A549 (cell line): Measurements from ENCODE around the gene ZNF644. TPM values are rescaled to one million over a fixed set of nuclear protein-coding genes. Genes with fewer than 3 reads are reported as not detected.

ENCODE experiments used
- ATAC-seq, 2 experiments: fragments of 200-7000 bp in 1 of 2; fragments of >200 bp in 1 of 2; cut with Nextera tagmentation in 1 of 2; cut with Tn5 transposase in 1 of 2; 3 replicates each; pipeline versions ENCODE4 v1.8.0 to v1.9.1; 2018 to 2020; ENCODE audit warnings: mild to moderate bottlenecking in 1 of 2, moderate library complexity in 1 of 2
- CTCF ChIA-PET: fragments of 300-600 bp; sonication (Branson Sonifier 250); formaldehyde crosslinking; extraction: SDS; loops from one replicate; lab custom pipeline; 2021; ENCODE audit warnings: antibody characterized with exemption, inconsistent platforms; lab: Yijun Ruan, JAX
- POLR2A ChIA-PET: fragments of 350-600 bp; formaldehyde crosslinking; extraction: SDS; loops from one replicate; lab custom pipeline; 2021; ENCODE audit warnings: antibody characterized with exemption, inconsistent platforms; lab: Yijun Ruan, JAX
- DNase-seq, 2 experiments: peaks; one replicate each; pipeline versions ENCODE4 v3.0.0 to v3.0.0-alpha.2; 2011 to 2016; ENCODE audit warnings: low read depth in 1 of 2, low spot score in 1 of 2
- FAIRE-seq: peaks from 2 replicates; lab custom pipeline; 2011; peaks lifted over from hg19 to GRCh38; lab: Jason Lieb, UNC
- H3K27ac ChIP-seq, 2 experiments: fragments of >200 bp; sonication (Bioruptor Twin); formaldehyde crosslinking; 3 replicates each; pipeline ENCODE4 v1.5.1; 2016 to 2017
- H3K4me1 ChIP-seq: fragments of >200 bp; sonication (Bioruptor Twin); formaldehyde crosslinking; 3 replicates; pipeline ENCODE4 v1.6.1; 2016
- H3K4me2 ChIP-seq: fragments of >200 bp; sonication (Bioruptor Twin); formaldehyde crosslinking; 3 replicates; pipeline ENCODE4 v1.6.1; 2016
- H3K4me3 ChIP-seq: fragments of >200 bp; sonication (Bioruptor Twin); formaldehyde crosslinking; 3 replicates; pipeline ENCODE4 v1.5.1; 2016
- H3K9me3 ChIP-seq: fragments of >200 bp; sonication (Bioruptor Twin); formaldehyde crosslinking; 3 replicates; pipeline ENCODE4 v1.6.1; 2016
- BHLHE40 ChIP-seq: IDR thresholded peaks from 2 replicates; pipeline ENCODE4 v1.6.1; 2012; ENCODE audit warnings: low read depth, low read length, inconsistent platforms
- CBX2 ChIP-seq: fragments of 200-600 bp; sonication (generic); IDR thresholded peaks from 2 replicates; pipeline ENCODE4 v1.6.1; 2016; ENCODE audit warnings: low read depth, mild to moderate bottlenecking, borderline replicate concordance
- CEBPB ChIP-seq, 2 experiments: fragments of >200 bp in 1 of 2; sonication (Bioruptor Twin) in 1 of 2; formaldehyde crosslinking in 1 of 2; IDR thresholded peaks; 2 replicates each; pipeline ENCODE4 v1.6.1; 2012 to 2016
- CHD2 ChIP-seq: fragments of 150-350 bp; IDR thresholded peaks from 2 replicates; pipeline ENCODE4 v1.6.1; 2014; ENCODE audit warnings: low read length; ENCODE audit not compliant: partially characterized antibody
- EHF ChIP-seq: fragments of 250-450 bp; sonication (Bioruptor Pico); IDR thresholded peaks from 2 replicates; pipeline ENCODE4 v1.5.0; 2020; ENCODE audit warnings: mild to moderate bottlenecking
- ESRRA ChIP-seq: fragments of 150-350 bp; IDR thresholded peaks from 2 replicates; pipeline ENCODE4 v1.6.1; 2014; ENCODE audit warnings: mild to moderate bottlenecking, low read length, borderline replicate concordance
- FOSL2 ChIP-seq, 2 experiments: fragments of 450-650 bp in 1 of 2; fragments of >200 bp in 1 of 2; sonication (Bioruptor Twin) in 1 of 2; formaldehyde crosslinking; IDR thresholded peaks; 2 replicates each; pipeline versions ENCODE4 v1.5.0 to v1.6.1; 2016 to 2020; ENCODE audit warnings: mild to moderate bottlenecking in 1 of 2, moderate library complexity in 1 of 2
- FOXS1 ChIP-seq: fragments of 250-450 bp; sonication (Bioruptor Pico); IDR thresholded peaks from 2 replicates; pipeline ENCODE4 v1.5.0; 2020; ENCODE audit warnings: mild to moderate bottlenecking, moderate library complexity
- GATA3 ChIP-seq: IDR thresholded peaks from 2 replicates; pipeline ENCODE4 v1.6.1; 2012; ENCODE audit warnings: borderline replicate concordance
- HEYL ChIP-seq: fragments of 250-450 bp; sonication (Bioruptor Pico); IDR thresholded peaks from 2 replicates; pipeline ENCODE4 v1.8.0; 2021; ENCODE audit warnings: mild to moderate bottlenecking, moderate library complexity
- JUNB ChIP-seq: fragments of >200 bp; sonication (Bioruptor Twin); formaldehyde crosslinking; IDR thresholded peaks from 2 replicates; pipeline ENCODE4 v1.6.1; 2016
- MAFK ChIP-seq: fragments of 450-650 bp; IDR thresholded peaks from 2 replicates; pipeline ENCODE4 v1.6.1; 2014; ENCODE audit not compliant: partially characterized antibody
- NR3C1 ChIP-seq: fragments of >200 bp; sonication (Bioruptor Twin); formaldehyde crosslinking; IDR thresholded peaks from 3 replicates; pipeline ENCODE4 v1.6.1; 2017
- POLR2A ChIP-seq: IDR thresholded peaks from 2 replicates; pipeline ENCODE4 v1.6.1; 2012; ENCODE audit warnings: mild to moderate bottlenecking, low read length
- RNF2 ChIP-seq: fragments of 200-600 bp; sonication (generic); IDR thresholded peaks from 2 replicates; pipeline ENCODE4 v1.6.1; 2016; ENCODE audit warnings: low read depth, mild to moderate bottlenecking, antibody characterized with exemption, moderate library complexity, borderline replicate concordance
- TP53 ChIP-seq: fragments of 250-450 bp; sonication (Bioruptor Pico); IDR thresholded peaks from 2 replicates; pipeline ENCODE4 v1.5.0; 2021; ENCODE audit warnings: mild to moderate bottlenecking, moderate library complexity
- WGBS: methylation state at CpG from one replicate; pipeline ENCODE4 v1.1.6; 2017; ENCODE audit errors: missing lambda C conversion rate; 5-methylcytosine and 5-hydroxymethylcytosine counted together
- polyA plus RNA-seq, 4 experiments: library from polyadenylated mRNA; depleted of rRNA in 3 of 4; stranded (reverse); fragments of >200 nt; fragmentation: RNase III in 1 of 4; extraction: RNeasy Plus Mini Kit Qiagen cat#74134 plus additional on column Dnase treatment in 1 of 4; gene quantifications; 2 replicates in 3 of 4; 3 replicates in 1 of 4; pipeline ENCODE4 v1.2.3, GENCODE V29; 2011 to 2017
- TF ChIP-seq, protein P1 (sequence below): fragments of 450-650 bp; IDR thresholded peaks from 2 replicates; pipeline ENCODE4 v1.6.1; 2014; ENCODE audit warnings: antibody characterized with exemption
- TF ChIP-seq, protein P2 (sequence below): fragments of 200-600 bp; sonication (generic); IDR thresholded peaks from 2 replicates; pipeline ENCODE4 v1.6.1; 2016; ENCODE audit warnings: antibody characterized with exemption, mild to moderate bottlenecking, moderate library complexity
- TF ChIP-seq, protein P3 (sequence below): fragments of 250-450 bp; sonication (Bioruptor Pico); IDR thresholded peaks from 2 replicates; pipeline ENCODE4 v1.5.0; 2021; ENCODE audit warnings: mild to moderate bottlenecking, moderate library complexity, borderline replicate concordance
- TF ChIP-seq, protein P4 (sequence below): IDR thresholded peaks from 2 replicates; pipeline ENCODE4 v1.6.1; 2012

The ZNF644 gene
- polyA plus RNA-seq, 2 of the 4 experiments (the other 2 are of a cell fraction): 14.8 to 24.9 TPM

DNA sequence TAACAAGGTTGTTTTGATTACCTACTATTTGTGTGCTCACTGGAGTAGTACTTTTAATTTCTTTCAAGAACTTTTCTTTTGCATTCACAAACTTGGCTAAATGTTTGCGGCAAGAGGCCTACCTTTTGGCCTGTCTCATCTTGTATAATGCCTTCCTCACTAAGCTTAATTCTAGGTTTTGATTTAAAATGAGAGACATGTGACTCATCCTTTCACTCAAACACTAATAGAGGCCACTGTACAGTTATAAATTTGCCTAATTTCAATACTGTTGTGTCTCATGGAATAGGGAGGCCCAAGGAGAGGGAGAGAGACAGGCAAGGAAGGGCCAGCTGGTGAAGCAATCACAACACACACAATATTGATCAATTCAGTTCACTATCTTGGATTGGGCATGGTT, 66.1 kb downstream of the ZNF644 start:
- 92% methylated on average over 1 of the region's 1 CpG for WGBS

DNA sequence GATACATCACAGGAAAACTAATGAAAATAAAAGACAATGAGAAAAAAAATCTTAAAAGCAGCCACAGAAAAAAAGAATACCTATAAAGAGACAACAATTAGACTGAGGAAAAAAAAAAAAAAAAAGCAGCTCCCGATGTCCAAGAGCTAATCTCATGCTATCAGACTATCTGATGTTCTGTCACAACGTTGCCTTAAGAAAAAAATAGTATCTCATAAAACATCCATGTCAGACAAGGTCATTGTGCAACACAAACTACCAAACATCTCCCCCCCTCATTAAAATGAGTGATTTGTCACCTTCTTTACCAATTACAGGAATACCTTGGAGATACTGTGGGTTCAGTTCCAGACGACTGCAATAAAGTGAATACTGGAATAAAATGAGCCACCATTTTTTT, 68.9 kb downstream of the ZNF644 start:
- H3K9me3 ChIP-seq: no peaks in the 10 kb centered on the region
- FAIRE-seq: no peak
- no peak overlapping the region for H3K4me2 ChIP-seq
- 71% methylated on average over 3 of the region's 3 CpGs for WGBS
- no peaks in the 10 kb centered on the region for H3K4me1 ChIP-seq
- H3K27ac ChIP-seq: no peak overlapping the region
- DNase-seq: no peak
- CTCF ChIA-PET: no interaction called here
- POLR2A ChIA-PET: interaction anchor here (0.6 kb wide), 1 partner anchor 1006 kb away, joined by 3 read pairs; no protein-coding TSS in a partner anchor
- ATAC-seq: no peak
- no peak overlapping the region for H3K4me3 ChIP-seq
- TF ChIP-seq ESRRA (no peak), GATA3 (no peak), FOSL2 (IDR thresholded peaks at IDR 0.05) (no peak), FOSL2 (CRISPR knock-in tag; IDR thresholded peaks at IDR 0.05) (no peak), FOXS1 (CRISPR knock-in tag) (no peak), HEYL (no peak), CEBPB (IDR thresholded peaks at IDR 0.05) (no peak), CHD2 (no peak), CBX2 (no peak), RNF2 (no peak), TP53 (CRISPR knock-in tag) (no peak), POLR2A (no peak), BHLHE40 (no peak)
- TF ChIP-seq, protein P1, sequence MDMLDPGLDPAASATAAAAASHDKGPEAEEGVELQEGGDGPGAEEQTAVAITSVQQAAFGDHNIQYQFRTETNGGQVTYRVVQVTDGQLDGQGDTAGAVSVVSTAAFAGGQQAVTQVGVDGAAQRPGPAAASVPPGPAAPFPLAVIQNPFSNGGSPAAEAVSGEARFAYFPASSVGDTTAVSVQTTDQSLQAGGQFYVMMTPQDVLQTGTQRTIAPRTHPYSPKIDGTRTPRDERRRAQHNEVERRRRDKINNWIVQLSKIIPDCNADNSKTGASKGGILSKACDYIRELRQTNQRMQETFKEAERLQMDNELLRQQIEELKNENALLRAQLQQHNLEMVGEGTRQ: no peak
- TF ChIP-seq, protein P2, sequence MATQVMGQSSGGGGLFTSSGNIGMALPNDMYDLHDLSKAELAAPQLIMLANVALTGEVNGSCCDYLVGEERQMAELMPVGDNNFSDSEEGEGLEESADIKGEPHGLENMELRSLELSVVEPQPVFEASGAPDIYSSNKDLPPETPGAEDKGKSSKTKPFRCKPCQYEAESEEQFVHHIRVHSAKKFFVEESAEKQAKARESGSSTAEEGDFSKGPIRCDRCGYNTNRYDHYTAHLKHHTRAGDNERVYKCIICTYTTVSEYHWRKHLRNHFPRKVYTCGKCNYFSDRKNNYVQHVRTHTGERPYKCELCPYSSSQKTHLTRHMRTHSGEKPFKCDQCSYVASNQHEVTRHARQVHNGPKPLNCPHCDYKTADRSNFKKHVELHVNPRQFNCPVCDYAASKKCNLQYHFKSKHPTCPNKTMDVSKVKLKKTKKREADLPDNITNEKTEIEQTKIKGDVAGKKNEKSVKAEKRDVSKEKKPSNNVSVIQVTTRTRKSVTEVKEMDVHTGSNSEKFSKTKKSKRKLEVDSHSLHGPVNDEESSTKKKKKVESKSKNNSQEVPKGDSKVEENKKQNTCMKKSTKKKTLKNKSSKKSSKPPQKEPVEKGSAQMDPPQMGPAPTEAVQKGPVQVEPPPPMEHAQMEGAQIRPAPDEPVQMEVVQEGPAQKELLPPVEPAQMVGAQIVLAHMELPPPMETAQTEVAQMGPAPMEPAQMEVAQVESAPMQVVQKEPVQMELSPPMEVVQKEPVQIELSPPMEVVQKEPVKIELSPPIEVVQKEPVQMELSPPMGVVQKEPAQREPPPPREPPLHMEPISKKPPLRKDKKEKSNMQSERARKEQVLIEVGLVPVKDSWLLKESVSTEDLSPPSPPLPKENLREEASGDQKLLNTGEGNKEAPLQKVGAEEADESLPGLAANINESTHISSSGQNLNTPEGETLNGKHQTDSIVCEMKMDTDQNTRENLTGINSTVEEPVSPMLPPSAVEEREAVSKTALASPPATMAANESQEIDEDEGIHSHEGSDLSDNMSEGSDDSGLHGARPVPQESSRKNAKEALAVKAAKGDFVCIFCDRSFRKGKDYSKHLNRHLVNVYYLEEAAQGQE: no peak

More for the DNA sequence above, 66.1 kb downstream of the ZNF644 start:
- Histone ChIP-seq H3K27ac (no peak overlapping the region), H3K4me3 (no peak overlapping the region), H3K4me1 (0 out of 3 replicates have a peak, but pooled peaks cover 5% of the 10 kb centered on the region), H3K9me3 (peaks cover 4% of the 10 kb centered on the region; the same call in 2 of the 3 replicates), H3K4me2 (no peak overlapping the region)
- CTCF ChIA-PET: interaction anchor here (1.8 kb wide), 1 partner anchor 9 kb away, joined by 7 read pairs; no protein-coding TSS in a partner anchor
- TF ChIP-seq JUNB (no peak), NR3C1 (no peak), EHF (CRISPR knock-in tag) (no peak), POLR2A (no peak), MAFK (no peak), CBX2 (no peak), BHLHE40 (no peak)
- TF ChIP-seq, protein P1: no peak
- TF ChIP-seq, protein P2: no peak
- TF ChIP-seq, protein P3, sequence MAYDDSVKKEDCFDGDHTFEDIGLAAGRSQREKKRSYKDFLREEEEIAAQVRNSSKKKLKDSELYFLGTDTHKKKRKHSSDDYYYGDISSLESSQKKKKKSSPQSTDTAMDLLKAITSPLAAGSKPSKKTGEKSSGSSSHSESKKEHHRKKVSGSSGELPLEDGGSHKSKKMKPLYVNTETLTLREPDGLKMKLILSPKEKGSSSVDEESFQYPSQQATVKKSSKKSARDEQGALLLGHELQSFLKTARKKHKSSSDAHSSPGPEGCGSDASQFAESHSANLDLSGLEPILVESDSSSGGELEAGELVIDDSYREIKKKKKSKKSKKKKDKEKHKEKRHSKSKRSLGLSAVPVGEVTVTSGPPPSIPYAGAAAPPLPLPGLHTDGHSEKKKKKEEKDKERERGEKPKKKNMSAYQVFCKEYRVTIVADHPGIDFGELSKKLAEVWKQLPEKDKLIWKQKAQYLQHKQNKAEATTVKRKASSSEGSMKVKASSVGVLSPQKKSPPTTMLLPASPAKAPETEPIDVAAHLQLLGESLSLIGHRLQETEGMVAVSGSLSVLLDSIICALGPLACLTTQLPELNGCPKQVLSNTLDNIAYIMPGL (CRISPR knock-in tag): no peak
- TF ChIP-seq, protein P4, sequence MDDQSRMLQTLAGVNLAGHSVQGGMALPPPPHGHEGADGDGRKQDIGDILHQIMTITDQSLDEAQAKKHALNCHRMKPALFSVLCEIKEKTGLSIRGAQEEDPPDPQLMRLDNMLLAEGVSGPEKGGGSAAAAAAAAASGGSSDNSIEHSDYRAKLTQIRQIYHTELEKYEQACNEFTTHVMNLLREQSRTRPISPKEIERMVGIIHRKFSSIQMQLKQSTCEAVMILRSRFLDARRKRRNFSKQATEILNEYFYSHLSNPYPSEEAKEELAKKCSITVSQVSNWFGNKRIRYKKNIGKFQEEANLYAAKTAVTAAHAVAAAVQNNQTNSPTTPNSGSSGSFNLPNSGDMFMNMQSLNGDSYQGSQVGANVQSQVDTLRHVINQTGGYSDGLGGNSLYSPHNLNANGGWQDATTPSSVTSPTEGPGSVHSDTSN: no peak
- no peak for DNase-seq
- no peak for ATAC-seq
- POLR2A ChIA-PET: no interaction called here
- no peak for FAIRE-seq
